GM12878 (cell line): ENCODE data around the gene SLAMF9. TPM values are rescaled to one million over a fixed set of nuclear protein-coding genes. Genes with fewer than 3 reads are reported as not detected.

Source experiments
- ASH2L ChIP-seq: fragments of 300-600, 200-600 bp; sonication (generic); IDR thresholded peaks from 2 replicates; pipeline ENCODE4 v1.6.1; 2017; ENCODE audit warnings: low read depth, mild to moderate bottlenecking, borderline replicate concordance
- ATF7 ChIP-seq: fragments of 450-650 bp; IDR thresholded peaks from 2 replicates; pipeline ENCODE4 v1.6.1; 2016; ENCODE audit warnings: low read depth, mild to moderate bottlenecking
- BMI1 ChIP-seq: fragments of 450-650 bp; IDR thresholded peaks from 2 replicates; pipeline ENCODE4 v1.6.1; 2016; ENCODE audit warnings: mild to moderate bottlenecking, moderate library complexity, borderline replicate concordance
- CREB1 ChIP-seq: IDR thresholded peaks from 2 replicates; pipeline ENCODE4 v1.6.1; 2012; ENCODE audit warnings: low read depth, mild to moderate bottlenecking, inconsistent platforms
- EED ChIP-seq: sonication (generic); IDR thresholded peaks from 2 replicates; pipeline ENCODE4 v1.6.1; 2016; ENCODE audit warnings: antibody characterized with exemption, low read depth
- EGR1 ChIP-seq, 2 experiments: IDR thresholded peaks; 1 replicate in 1 of 2; 2 replicates in 1 of 2; pipeline ENCODE4 v1.6.1; 2011 to 2012; ENCODE audit warnings: low read depth in 2 of 2, low read length in 2 of 2, borderline replicate concordance in 1 of 2, mild to moderate bottlenecking in 1 of 2, moderate library complexity in 1 of 2
- HDGF ChIP-seq: fragments of 450-650 bp; IDR thresholded peaks from 2 replicates; pipeline ENCODE4 v1.6.1; 2016; ENCODE audit warnings: antibody characterized with exemption
- JUNB ChIP-seq: IDR thresholded peaks from 2 replicates; pipeline ENCODE4 v1.6.1; 2016; ENCODE audit warnings: antibody characterized with exemption, mild to moderate bottlenecking
- NR2C1 ChIP-seq: fragments of 450-650 bp; IDR thresholded peaks from 2 replicates; pipeline ENCODE4 v1.6.1; 2017; ENCODE audit warnings: antibody characterized with exemption, mild to moderate bottlenecking, moderate library complexity
- PKNOX1 ChIP-seq: fragments of 450-650 bp; IDR thresholded peaks from 2 replicates; pipeline ENCODE4 v1.6.1; 2016; ENCODE audit warnings: mild to moderate bottlenecking
- RAD21 ChIP-seq: IDR thresholded peaks from 2 replicates; pipeline ENCODE4 v1.6.1; 2011; ENCODE audit warnings: mild to moderate bottlenecking, low read depth, low read length, moderate library complexity; ENCODE audit not compliant: insufficient read depth
- RELA ChIP-seq: fragments of 450-650 bp; IDR thresholded peaks from 2 replicates; pipeline ENCODE4 v1.8.0; 2014; ENCODE audit warnings: borderline replicate concordance; ENCODE audit not compliant: partially characterized antibody
- SIX5 ChIP-seq: IDR thresholded peaks from 2 replicates; pipeline ENCODE4 v1.6.1; 2011; ENCODE audit warnings: mild to moderate bottlenecking, low read depth, low read length, moderate library complexity; ENCODE audit not compliant: severe bottlenecking
- SMARCA5 ChIP-seq: fragments of 450-650 bp; IDR thresholded peaks from 2 replicates; pipeline ENCODE4 v1.6.1; 2017; ENCODE audit warnings: mild to moderate bottlenecking
- SP1 ChIP-seq: IDR thresholded peaks from one replicate; pipeline ENCODE4 v1.6.1; 2011; ENCODE audit warnings: low read depth, low read length
- SUZ12 ChIP-seq: fragments of 200-600 bp; sonication (generic); IDR thresholded peaks from one replicate; pipeline ENCODE4 v1.6.1; 2018; ENCODE audit warnings: antibody characterized with exemption, mild to moderate bottlenecking; ENCODE audit not compliant: unreplicated experiment
- TARDBP ChIP-seq: IDR thresholded peaks from 2 replicates; pipeline ENCODE4 v1.6.1; 2016; ENCODE audit warnings: borderline replicate concordance
- USF1 ChIP-seq: IDR thresholded peaks from 2 replicates; pipeline ENCODE4 v1.6.1; 2011; ENCODE audit warnings: borderline replicate concordance, low read depth, mild to moderate bottlenecking, moderate library complexity, mixed read lengths, low read length; ENCODE audit not compliant: insufficient read depth; ENCODE audit errors: extremely low read length
- ZBTB11 ChIP-seq: fragments of 450-650 bp; formaldehyde crosslinking; IDR thresholded peaks from 2 replicates; pipeline ENCODE4 v1.5.0; 2022; ENCODE audit warnings: mild to moderate bottlenecking, missing genetic modification characterization
- polyA plus RNA-seq, 11 experiments: library from polyadenylated mRNA; depleted of rRNA in 4 of 11; unstranded in 6 of 11; stranded (reverse) in 5 of 11; fragments of >200 nt; fragmentation: Nextera tagmentation in 4 of 11; fragmentation: Illumina TruSeq in 1 of 11; extraction: Ambion mirVana in 4 of 11; extraction: Trizol in 1 of 11; gene quantifications; 1 replicate in 1 of 11; 2 replicates in 10 of 11; pipeline versions ENCODE4 v1.2.1 to v1.2.3, GENCODE V29; 2011 to 2016; ENCODE audit warnings: inconsistent platforms in 2 of 11, missing spikeins in 2 of 11, low read depth in 1 of 11
- total RNA-seq, 4 experiments: library from RNA; depleted of rRNA in 3 of 4; stranded (reverse); fragments of >200 nt in 3 of 4; fragmentation: Illumina TruSeq in 1 of 4; extraction: Trizol in 1 of 4; gene quantifications; 2 replicates each; pipeline versions ENCODE4 v1.2.1 to v1.2.3, GENCODE V29; 2013 to 2021

SLAMF9 gene
- total and polyA plus RNA-seq, 10 of the 15 experiments (the other 5 are each of a cell fraction or from before 2014, with no cell fraction given) = not detected

GRCh38 chr1:159945483-159946241, 8.4 kb downstream of the SLAMF9 start, which contains the start of gene IGSF9 (continued):
- no peak for TF ChIP-seq NR2C1
- peak; percentile 77 for TF ChIP-seq PKNOX1
- TF ChIP-seq EGR1 (IDR thresholded peaks at IDR 0.05; ENCODE audit: borderline replicate concordance in 1 of 2, low read depth in 2 of 2, low read length in 2 of 2) = no peak
- TF ChIP-seq SUZ12 = peak; percentile 82
- TF ChIP-seq SIX5 = peak; percentile 71
- no peak for TF ChIP-seq ATF7
- TF ChIP-seq RAD21 = peak; percentile 22; the same call in 1 of the 2 replicates
- no peak for TF ChIP-seq SP1
- TF ChIP-seq TARDBP = no peak
- TF ChIP-seq CREB1 = 0 out of 2 replicates have a peak, but pooled peaks have one; percentile 29
- peak; percentile 16 for TF ChIP-seq USF1
- no peak for TF ChIP-seq EED
- TF ChIP-seq JUNB = no peak
- TF ChIP-seq HDGF = no peak
- TF ChIP-seq RELA = no peak
- peak; percentile 30; the same call in 1 of the 2 replicates for TF ChIP-seq BMI1
- TF ChIP-seq SMARCA5 = no peak
- TF ChIP-seq ZBTB11 = no peak
- no peak for TF ChIP-seq ASH2L
- TF ChIP-seq, all 136 proteins: peak for 13
